K562 (cell line): ENCODE measurements around the gene ZNF234. TPM values are rescaled to one million over a fixed set of nuclear protein-coding genes. Genes with fewer than 3 reads are reported as not detected.

Source experiments
- ATF1 ChIP-seq, 2 experiments: fragments of 450-650 bp in 1 of 2; IDR thresholded peaks; 2 replicates each; pipeline ENCODE4 v1.6.1; 2016; ENCODE audit warnings: missing compliant biosample characterization in 1 of 2, missing genetic modification characterization in 1 of 2
- DPF2 ChIP-seq: fragments of 450-650 bp; IDR thresholded peaks from 2 replicates; pipeline ENCODE4 v1.6.1; 2016
- ESRRA ChIP-seq: fragments of 450-650 bp; IDR thresholded peaks from 2 replicates; pipeline ENCODE4 v1.6.1; 2014; ENCODE audit warnings: low read depth, mild to moderate bottlenecking, moderate library complexity, borderline replicate concordance
- ETV6 ChIP-seq, 3 experiments: fragments of 150-350 bp in 1 of 3; sonication (generic) in 1 of 3; formaldehyde crosslinking in 1 of 3; IDR thresholded peaks; 2 replicates each; pipeline versions ENCODE4 v1.6.1 to v1.8.0; 2014 to 2022; ENCODE audit warnings: borderline replicate concordance in 2 of 3, low read depth in 2 of 3, antibody characterized with exemption in 1 of 3, low read length in 1 of 3, mild to moderate bottlenecking in 1 of 3, missing genetic modification reagents in 1 of 3
- GABPA ChIP-seq: fragments of 200-800 bp; sonication (Bioruptor generic); conservative IDR thresholded peaks from 2 replicates; pipeline ENCODE4 v1.6.1; 2016; ENCODE audit warnings: low read depth, missing genetic modification characterization, missing compliant biosample characterization
- HNRNPUL1 ChIP-seq: fragments of 200-400 bp; formaldehyde crosslinking; IDR thresholded peaks from 2 replicates; pipeline ENCODE4 v1.6.1; 2017; ENCODE audit warnings: low read length
- MTF1 ChIP-seq: fragments of 250-450 bp; sonication (Bioruptor Pico); IDR thresholded peaks from 2 replicates; pipeline ENCODE4 v1.9.0; 2021; ENCODE audit warnings: moderate library complexity, mild to moderate bottlenecking, inconsistent platforms, borderline replicate concordance
- NR2C2 ChIP-seq, 2 experiments: fragments of 200-800 bp in 1 of 2; sonication (Bioruptor generic) in 1 of 2; sonication (generic) in 1 of 2; formaldehyde crosslinking in 1 of 2; IDR thresholded peaks; 2 replicates each; pipeline versions ENCODE4 v1.6.1 to v1.8.0; 2016 to 2022; ENCODE audit warnings: mild to moderate bottlenecking in 1 of 2, missing compliant biosample characterization in 1 of 2, missing genetic modification characterization in 1 of 2, missing genetic modification reagents in 1 of 2
- TAF7 ChIP-seq: fragments of 450-650 bp; IDR thresholded peaks from 2 replicates; pipeline ENCODE4 v1.6.1; 2016; ENCODE audit warnings: missing genetic modification characterization, missing compliant biosample characterization
- ZKSCAN1 ChIP-seq: fragments of 150-350 bp; IDR thresholded peaks from 2 replicates; pipeline ENCODE4 v1.6.1; 2016; ENCODE audit warnings: low read depth, low read length
- ZNF766 ChIP-seq: fragments of 200-800 bp; sonication (Bioruptor generic); conservative IDR thresholded peaks from 2 replicates; pipeline ENCODE4 v1.6.1; 2016; ENCODE audit warnings: missing genetic modification characterization, missing compliant biosample characterization
- polyA plus RNA-seq, 8 experiments: library from polyadenylated mRNA; depleted of rRNA in 4 of 8; stranded (reverse) in 5 of 8; unstranded in 3 of 8; fragments of >200 nt; fragmentation: Nextera tagmentation in 2 of 8; fragmentation: Illumina TruSeq in 1 of 8; extraction: Ambion mirVana in 2 of 8; extraction: Trizol in 1 of 8; gene quantifications; 2 replicates each; pipeline versions ENCODE4 v1.2.1 to v1.2.3, GENCODE V29; 2011 to 2014; ENCODE audit warnings: inconsistent platforms in 1 of 8, missing spikeins in 1 of 8
- total RNA-seq, 7 experiments: library from RNA; depleted of rRNA in 6 of 7; stranded (reverse); fragments of >200 nt in 6 of 7; fragmentation: Illumina TruSeq in 2 of 7; extraction: Trizol in 2 of 7; gene quantifications; 2 replicates each; pipeline versions ENCODE4 v1.2.1 to v1.2.3, GENCODE V29; 2011 to 2021; ENCODE audit warnings: low replicate concordance in 1 of 7
- TF ChIP-seq, protein P1 (sequence below): fragments of 250-450 bp; sonication (Bioruptor Pico); IDR thresholded peaks from 2 replicates; pipeline ENCODE4 v1.8.0; 2021; ENCODE audit warnings: moderate library complexity, mild to moderate bottlenecking, inconsistent platforms
- TF ChIP-seq, protein P2 (sequence below), 3 experiments: fragments of 200-800 bp in 1 of 3; sonication (Bioruptor generic) in 1 of 3; sonication (generic) in 1 of 3; formaldehyde crosslinking in 1 of 3; IDR thresholded peaks; 2 replicates each; pipeline versions ENCODE4 v1.6.1 to v1.8.0; 2016 to 2022; ENCODE audit warnings: mild to moderate bottlenecking in 2 of 3, missing compliant biosample characterization in 2 of 3, missing genetic modification characterization in 2 of 3, missing genetic modification reagents in 1 of 3
- TF ChIP-seq, protein P3 (sequence below): sonication (generic); formaldehyde crosslinking; IDR thresholded peaks from 2 replicates; pipeline ENCODE4 v1.8.0; 2022; ENCODE audit warnings: mild to moderate bottlenecking, low read depth, missing genetic modification reagents
- TF ChIP-seq, protein P4 (sequence below): sonication (generic); formaldehyde crosslinking; IDR thresholded peaks from 2 replicates; pipeline ENCODE4 v1.4.0; 2020; ENCODE audit warnings: mild to moderate bottlenecking, missing genetic modification reagents

The ZNF234 gene
- total and polyA plus RNA-seq, 9 of the 15 experiments (the other 6 are each of a cell fraction or from before 2014, with no cell fraction given): 0.82 to 2.9 (median 1.5) TPM

DNA sequence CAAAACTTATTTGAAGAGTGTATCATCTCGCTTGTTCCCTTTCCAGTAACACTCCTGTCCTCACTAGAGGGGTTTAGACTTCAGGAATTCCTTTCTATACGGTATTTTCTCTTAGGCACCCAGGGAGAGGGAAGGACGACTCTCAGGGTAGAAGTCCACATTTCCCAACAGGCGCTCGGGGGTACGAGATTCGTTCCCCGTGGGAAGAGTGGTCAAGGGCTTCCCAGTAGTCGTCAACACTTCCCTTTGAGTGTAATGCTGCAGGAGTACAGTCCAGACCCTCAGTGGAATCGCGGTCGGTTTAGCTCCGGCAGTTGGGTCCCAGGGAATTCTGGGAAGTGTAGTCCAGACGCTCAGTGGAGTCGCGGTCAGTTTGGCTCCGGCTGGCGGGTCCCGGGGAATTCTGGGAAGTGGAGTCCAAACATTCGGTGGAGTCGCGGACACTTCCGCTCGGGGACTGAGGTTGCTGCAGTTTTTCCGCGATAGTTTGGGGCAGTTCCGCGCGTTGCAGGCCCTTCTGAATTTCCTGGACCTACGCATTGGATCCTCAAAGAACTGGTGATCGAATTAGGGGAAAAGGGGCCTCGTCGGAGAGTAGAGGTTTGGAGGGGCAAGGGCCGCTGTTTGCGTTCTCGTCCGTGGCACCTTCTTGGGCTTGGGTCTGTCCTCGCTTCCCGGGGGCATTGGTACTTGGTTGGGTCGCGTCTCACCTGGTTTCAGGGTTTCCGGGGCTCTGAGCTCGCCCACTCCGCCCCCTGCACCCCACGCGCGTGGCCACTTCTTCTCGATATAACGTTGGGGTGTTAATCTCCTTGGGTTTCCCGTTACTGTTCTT, 47.2 kb upstream of the ZNF234 start, which contains the start of gene ZNF224 (continued):
- TF ChIP-seq MTF1 (CRISPR knock-in tag) (no peak), ZKSCAN1 (no peak), TAF7 (tag) (peak; percentile 29; the same call in 1 of the 2 replicates), ETV6 (IDR thresholded peaks at IDR 0.05; ENCODE audit: borderline replicate concordance in 1 of 2, low read depth in 2 of 2, low read length in 1 of 2) (0 out of 4 replicates have a peak, but pooled peaks of 1 of the 2 experiments have one; percentile 17), ETV6 (CRISPR knock-in tag; IDR thresholded peaks at IDR 0.05; ENCODE audit: borderline replicate concordance) (no peak), ZNF766 (CRISPR knock-in tag) (peak; percentile 82), NR2C2 (CRISPR knock-in tag; IDR thresholded peaks at IDR 0.05) (peak; percentile 70), NR2C2 (tag; IDR thresholded peaks at IDR 0.05) (peak; percentile 93), DPF2 (no peak), GABPA (tag) (peak; percentile 93), HNRNPUL1 (no peak), ATF1 (CRISPR knock-in tag; IDR thresholded peaks at IDR 0.05) (no peak), ATF1 (tag; IDR thresholded peaks at IDR 0.05) (peak; percentile 80), ESRRA (peak; percentile 77; the same call in 1 of the 2 replicates)
- TF ChIP-seq, protein P1, sequence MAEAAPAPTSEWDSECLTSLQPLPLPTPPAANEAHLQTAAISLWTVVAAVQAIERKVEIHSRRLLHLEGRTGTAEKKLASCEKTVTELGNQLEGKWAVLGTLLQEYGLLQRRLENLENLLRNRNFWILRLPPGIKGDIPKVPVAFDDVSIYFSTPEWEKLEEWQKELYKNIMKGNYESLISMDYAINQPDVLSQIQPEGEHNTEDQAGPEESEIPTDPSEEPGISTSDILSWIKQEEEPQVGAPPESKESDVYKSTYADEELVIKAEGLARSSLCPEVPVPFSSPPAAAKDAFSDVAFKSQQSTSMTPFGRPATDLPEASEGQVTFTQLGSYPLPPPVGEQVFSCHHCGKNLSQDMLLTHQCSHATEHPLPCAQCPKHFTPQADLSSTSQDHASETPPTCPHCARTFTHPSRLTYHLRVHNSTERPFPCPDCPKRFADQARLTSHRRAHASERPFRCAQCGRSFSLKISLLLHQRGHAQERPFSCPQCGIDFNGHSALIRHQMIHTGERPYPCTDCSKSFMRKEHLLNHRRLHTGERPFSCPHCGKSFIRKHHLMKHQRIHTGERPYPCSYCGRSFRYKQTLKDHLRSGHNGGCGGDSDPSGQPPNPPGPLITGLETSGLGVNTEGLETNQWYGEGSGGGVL (CRISPR knock-in tag): no peak
- TF ChIP-seq, protein P2, sequence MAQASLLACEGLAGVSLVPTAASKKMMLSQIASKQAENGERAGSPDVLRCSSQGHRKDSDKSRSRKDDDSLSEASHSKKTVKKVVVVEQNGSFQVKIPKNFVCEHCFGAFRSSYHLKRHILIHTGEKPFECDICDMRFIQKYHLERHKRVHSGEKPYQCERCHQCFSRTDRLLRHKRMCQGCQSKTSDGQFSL (CRISPR knock-in tag; IDR thresholded peaks at IDR 0.05): no peak
- TF ChIP-seq, protein P2 (tag; IDR thresholded peaks at IDR 0.05): no peak
- TF ChIP-seq, protein P3, sequence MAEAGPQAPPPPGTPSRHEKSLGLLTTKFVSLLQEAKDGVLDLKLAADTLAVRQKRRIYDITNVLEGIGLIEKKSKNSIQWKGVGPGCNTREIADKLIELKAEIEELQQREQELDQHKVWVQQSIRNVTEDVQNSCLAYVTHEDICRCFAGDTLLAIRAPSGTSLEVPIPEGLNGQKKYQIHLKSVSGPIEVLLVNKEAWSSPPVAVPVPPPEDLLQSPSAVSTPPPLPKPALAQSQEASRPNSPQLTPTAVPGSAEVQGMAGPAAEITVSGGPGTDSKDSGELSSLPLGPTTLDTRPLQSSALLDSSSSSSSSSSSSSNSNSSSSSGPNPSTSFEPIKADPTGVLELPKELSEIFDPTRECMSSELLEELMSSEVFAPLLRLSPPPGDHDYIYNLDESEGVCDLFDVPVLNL (CRISPR knock-in tag): 0 out of 2 replicates have a peak, but pooled peaks have one; percentile 15
- TF ChIP-seq, protein P4, sequence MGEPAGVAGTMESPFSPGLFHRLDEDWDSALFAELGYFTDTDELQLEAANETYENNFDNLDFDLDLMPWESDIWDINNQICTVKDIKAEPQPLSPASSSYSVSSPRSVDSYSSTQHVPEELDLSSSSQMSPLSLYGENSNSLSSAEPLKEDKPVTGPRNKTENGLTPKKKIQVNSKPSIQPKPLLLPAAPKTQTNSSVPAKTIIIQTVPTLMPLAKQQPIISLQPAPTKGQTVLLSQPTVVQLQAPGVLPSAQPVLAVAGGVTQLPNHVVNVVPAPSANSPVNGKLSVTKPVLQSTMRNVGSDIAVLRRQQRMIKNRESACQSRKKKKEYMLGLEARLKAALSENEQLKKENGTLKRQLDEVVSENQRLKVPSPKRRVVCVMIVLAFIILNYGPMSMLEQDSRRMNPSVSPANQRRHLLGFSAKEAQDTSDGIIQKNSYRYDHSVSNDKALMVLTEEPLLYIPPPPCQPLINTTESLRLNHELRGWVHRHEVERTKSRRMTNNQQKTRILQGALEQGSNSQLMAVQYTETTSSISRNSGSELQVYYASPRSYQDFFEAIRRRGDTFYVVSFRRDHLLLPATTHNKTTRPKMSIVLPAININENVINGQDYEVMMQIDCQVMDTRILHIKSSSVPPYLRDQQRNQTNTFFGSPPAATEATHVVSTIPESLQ (CRISPR knock-in tag): no peak
